ENCODE results near the gene MCCC2.

GRCh38 chr5:71597001-71597400 lies 9.9 kb downstream of the MCCC2 start:
- TF ChIP-seq CTCF (IDR thresholded peaks at IDR 0.05) (no peak), POLR2AphosphoS5 (IDR thresholded peaks at IDR 0.05) (no peak)
